ENCODE measurements around the gene RCAN1.

DNA sequence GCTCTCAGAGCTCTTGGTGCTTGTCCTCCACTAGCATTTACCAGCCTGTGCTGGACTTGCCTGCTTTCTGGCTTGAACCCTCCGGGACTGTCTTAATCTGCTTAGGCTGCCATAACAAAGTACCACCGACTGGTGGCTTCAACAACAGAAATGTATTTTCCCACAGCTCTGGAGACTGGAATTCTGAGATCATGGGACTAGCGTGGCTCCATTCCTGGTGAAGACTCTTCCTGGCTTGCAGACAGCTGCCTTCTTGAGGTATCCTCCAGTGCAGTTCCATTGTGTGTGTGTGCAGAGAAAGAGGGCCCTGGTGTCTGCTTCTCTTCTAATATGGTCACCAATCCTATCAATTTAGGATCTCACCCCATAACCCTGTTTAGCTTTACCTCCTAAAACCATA, 22.0 kb upstream of the RCAN1 start:
- TF ChIP-seq, protein P1, sequence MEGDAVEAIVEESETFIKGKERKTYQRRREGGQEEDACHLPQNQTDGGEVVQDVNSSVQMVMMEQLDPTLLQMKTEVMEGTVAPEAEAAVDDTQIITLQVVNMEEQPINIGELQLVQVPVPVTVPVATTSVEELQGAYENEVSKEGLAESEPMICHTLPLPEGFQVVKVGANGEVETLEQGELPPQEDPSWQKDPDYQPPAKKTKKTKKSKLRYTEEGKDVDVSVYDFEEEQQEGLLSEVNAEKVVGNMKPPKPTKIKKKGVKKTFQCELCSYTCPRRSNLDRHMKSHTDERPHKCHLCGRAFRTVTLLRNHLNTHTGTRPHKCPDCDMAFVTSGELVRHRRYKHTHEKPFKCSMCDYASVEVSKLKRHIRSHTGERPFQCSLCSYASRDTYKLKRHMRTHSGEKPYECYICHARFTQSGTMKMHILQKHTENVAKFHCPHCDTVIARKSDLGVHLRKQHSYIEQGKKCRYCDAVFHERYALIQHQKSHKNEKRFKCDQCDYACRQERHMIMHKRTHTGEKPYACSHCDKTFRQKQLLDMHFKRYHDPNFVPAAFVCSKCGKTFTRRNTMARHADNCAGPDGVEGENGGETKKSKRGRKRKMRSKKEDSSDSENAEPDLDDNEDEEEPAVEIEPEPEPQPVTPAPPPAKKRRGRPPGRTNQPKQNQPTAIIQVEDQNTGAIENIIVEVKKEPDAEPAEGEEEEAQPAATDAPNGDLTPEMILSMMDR (IDR thresholded peaks at IDR 0.05) = no peak
- no peak for TF ChIP-seq POLR2AphosphoS5 (IDR thresholded peaks at IDR 0.05; ENCODE audit: low read depth, low read length)
- TF ChIP-seq, protein P2, sequence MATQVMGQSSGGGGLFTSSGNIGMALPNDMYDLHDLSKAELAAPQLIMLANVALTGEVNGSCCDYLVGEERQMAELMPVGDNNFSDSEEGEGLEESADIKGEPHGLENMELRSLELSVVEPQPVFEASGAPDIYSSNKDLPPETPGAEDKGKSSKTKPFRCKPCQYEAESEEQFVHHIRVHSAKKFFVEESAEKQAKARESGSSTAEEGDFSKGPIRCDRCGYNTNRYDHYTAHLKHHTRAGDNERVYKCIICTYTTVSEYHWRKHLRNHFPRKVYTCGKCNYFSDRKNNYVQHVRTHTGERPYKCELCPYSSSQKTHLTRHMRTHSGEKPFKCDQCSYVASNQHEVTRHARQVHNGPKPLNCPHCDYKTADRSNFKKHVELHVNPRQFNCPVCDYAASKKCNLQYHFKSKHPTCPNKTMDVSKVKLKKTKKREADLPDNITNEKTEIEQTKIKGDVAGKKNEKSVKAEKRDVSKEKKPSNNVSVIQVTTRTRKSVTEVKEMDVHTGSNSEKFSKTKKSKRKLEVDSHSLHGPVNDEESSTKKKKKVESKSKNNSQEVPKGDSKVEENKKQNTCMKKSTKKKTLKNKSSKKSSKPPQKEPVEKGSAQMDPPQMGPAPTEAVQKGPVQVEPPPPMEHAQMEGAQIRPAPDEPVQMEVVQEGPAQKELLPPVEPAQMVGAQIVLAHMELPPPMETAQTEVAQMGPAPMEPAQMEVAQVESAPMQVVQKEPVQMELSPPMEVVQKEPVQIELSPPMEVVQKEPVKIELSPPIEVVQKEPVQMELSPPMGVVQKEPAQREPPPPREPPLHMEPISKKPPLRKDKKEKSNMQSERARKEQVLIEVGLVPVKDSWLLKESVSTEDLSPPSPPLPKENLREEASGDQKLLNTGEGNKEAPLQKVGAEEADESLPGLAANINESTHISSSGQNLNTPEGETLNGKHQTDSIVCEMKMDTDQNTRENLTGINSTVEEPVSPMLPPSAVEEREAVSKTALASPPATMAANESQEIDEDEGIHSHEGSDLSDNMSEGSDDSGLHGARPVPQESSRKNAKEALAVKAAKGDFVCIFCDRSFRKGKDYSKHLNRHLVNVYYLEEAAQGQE (IDR thresholded peaks at IDR 0.05; ENCODE audit: insufficient read depth in 1 of 2, low read depth in 2 of 2, low read length in 1 of 2) = no peak
